Measurements from ENCODE around the gene SGMS1. TPM values are rescaled to one million over a fixed set of nuclear protein-coding genes. Genes with fewer than 3 reads are reported as not detected.
A peak's percentile ranks its signal among the peaks of the same experiment; 100 is the strongest.

The SGMS1 gene
- total and polyA plus RNA-seq, 2 donors (not counting 1 experiment from before 2014, with no cell fraction given) = 39.9 to 82.1 TPM

DNA sequence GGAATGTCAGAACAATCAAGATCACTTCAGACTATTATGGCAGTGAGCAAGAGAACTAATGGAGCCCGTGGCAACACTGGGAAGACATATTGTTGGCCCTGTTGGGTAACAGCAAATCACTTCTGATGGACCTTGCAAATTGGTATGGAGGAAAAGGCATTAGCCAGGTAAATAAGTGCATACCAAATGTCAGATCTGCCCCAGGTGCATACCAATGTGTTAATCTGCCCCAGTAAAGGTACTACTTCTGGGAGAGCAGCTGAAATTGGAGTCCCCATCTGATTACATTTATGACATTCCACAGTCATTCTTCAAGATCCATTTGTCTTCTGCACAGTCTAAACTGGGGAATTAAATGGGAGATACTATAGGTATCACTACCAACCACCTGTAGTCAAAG lies 3.7 kb upstream of the SGMS1 start:
- Histone ChIP-seq H4K20me1 (ENCODE audit: control insufficient read depth, extremely low read depth, insufficient read depth, low read length) (no peaks in the 10 kb centered on the region), H3K9ac (ENCODE audit: insufficient read depth, low read length) (no peak overlapping the region), H3K36me3 (ENCODE audit: control insufficient read depth, insufficient read depth, low read length) (no peaks in the 10 kb centered on the region), H3K4me1 (ENCODE audit: control insufficient read depth, extremely low read depth, insufficient read depth, low read length) (no peaks in the 10 kb centered on the region), H2AFZ (ENCODE audit: low read length) (no peak overlapping the region), H3K9me3 (ENCODE audit: control insufficient read depth, insufficient read depth, low read depth, low read length) (no peaks in the 10 kb centered on the region), H3K79me2 (ENCODE audit: control insufficient read depth, insufficient read depth, low read length) (peaks cover 3% of the 10 kb centered on the region), H3K27ac (ENCODE audit: insufficient read depth, low read length) (no peak overlapping the region), H3K4me2 (ENCODE audit: extremely low read depth, insufficient read depth, low read length) (no peak overlapping the region), H3K27me3 (ENCODE audit: control insufficient read depth, insufficient read depth, low read length) (no peaks in the 10 kb centered on the region), H3K4me3 (replicated peaks in 1 of 4; ENCODE audit: control extremely low read depth in 1 of 4, insufficient read depth in 1 of 4, low read depth in 3 of 4, low read length in 4 of 4) (no peak overlapping the region)
- DNase-seq (ENCODE audit: low read depth in 2 of 2) = no peak
- TF ChIP-seq, protein P1, sequence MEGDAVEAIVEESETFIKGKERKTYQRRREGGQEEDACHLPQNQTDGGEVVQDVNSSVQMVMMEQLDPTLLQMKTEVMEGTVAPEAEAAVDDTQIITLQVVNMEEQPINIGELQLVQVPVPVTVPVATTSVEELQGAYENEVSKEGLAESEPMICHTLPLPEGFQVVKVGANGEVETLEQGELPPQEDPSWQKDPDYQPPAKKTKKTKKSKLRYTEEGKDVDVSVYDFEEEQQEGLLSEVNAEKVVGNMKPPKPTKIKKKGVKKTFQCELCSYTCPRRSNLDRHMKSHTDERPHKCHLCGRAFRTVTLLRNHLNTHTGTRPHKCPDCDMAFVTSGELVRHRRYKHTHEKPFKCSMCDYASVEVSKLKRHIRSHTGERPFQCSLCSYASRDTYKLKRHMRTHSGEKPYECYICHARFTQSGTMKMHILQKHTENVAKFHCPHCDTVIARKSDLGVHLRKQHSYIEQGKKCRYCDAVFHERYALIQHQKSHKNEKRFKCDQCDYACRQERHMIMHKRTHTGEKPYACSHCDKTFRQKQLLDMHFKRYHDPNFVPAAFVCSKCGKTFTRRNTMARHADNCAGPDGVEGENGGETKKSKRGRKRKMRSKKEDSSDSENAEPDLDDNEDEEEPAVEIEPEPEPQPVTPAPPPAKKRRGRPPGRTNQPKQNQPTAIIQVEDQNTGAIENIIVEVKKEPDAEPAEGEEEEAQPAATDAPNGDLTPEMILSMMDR (conservative IDR thresholded peaks at IDR 0.05 in 1 of 2, IDR thresholded peaks at IDR 0.05 in 1 of 2; ENCODE audit: low read depth in 1 of 2, low read length in 2 of 2) = no peak
- no peak for TF ChIP-seq EZH2 (IDR thresholded peaks at IDR 0.05; ENCODE audit: low read length, missing control alignments)

DNA sequence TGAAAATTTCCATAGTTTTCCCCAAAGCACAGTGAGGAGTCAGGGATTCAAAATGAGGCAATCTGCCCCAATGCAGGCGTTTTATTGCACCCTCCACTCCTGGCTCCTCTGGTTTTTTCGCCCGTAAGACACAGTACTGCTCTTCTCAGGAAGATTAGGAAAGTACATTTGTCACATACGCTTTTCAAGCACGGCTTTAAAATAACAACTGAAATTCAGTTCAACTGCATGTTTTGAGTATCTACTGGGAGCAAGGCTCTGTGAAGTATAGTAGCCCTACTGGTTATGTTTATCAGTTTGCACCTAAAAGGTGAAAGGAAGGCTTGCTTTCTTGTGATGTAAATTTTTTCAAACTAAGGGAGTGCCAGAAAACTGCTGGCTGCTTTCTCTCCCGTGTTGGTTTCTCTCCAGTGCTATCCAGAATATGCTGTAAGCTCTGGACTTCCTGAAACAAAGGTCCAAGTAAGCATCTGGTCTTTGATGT lies 1.9 kb upstream of the SGMS1 start:
- Histone ChIP-seq H3K4me1 (ENCODE audit: control insufficient read depth, extremely low read depth, insufficient read depth, low read length) (peaks cover 2% of the 10 kb centered on the region), H3K27me3 (ENCODE audit: control insufficient read depth, insufficient read depth, low read length) (no peaks in the 10 kb centered on the region), H3K27ac (ENCODE audit: insufficient read depth, low read length) (peak overlapping the region; percentile 90), H4K20me1 (ENCODE audit: control insufficient read depth, extremely low read depth, insufficient read depth, low read length) (no peaks in the 10 kb centered on the region), H3K4me3 (replicated peaks in 1 of 4; ENCODE audit: control extremely low read depth in 1 of 4, insufficient read depth in 1 of 4, low read depth in 3 of 4, low read length in 4 of 4) (peak overlapping the region; percentile 73 to 85 (median 80)), H3K79me2 (ENCODE audit: control insufficient read depth, insufficient read depth, low read length) (peaks cover 3% of the 10 kb centered on the region), H3K9me3 (ENCODE audit: control insufficient read depth, insufficient read depth, low read depth, low read length) (no peaks in the 10 kb centered on the region), H3K9ac (ENCODE audit: insufficient read depth, low read length) (peak overlapping the region; percentile 88), H2AFZ (ENCODE audit: low read length) (peak overlapping the region; percentile 66), H3K36me3 (ENCODE audit: control insufficient read depth, insufficient read depth, low read length) (no peaks in the 10 kb centered on the region), H3K4me2 (ENCODE audit: extremely low read depth, insufficient read depth, low read length) (peak overlapping the region; percentile 85)
- TF ChIP-seq EZH2 (IDR thresholded peaks at IDR 0.05; ENCODE audit: low read length, missing control alignments) = no peak
- TF ChIP-seq, protein P1 (conservative IDR thresholded peaks at IDR 0.05 in 1 of 2, IDR thresholded peaks at IDR 0.05 in 1 of 2; ENCODE audit: low read depth in 1 of 2, low read length in 2 of 2) = no peak
- DNase-seq (ENCODE audit: low read depth in 2 of 2) = peak in 1 of 2 donors; percentile 23

DNA sequence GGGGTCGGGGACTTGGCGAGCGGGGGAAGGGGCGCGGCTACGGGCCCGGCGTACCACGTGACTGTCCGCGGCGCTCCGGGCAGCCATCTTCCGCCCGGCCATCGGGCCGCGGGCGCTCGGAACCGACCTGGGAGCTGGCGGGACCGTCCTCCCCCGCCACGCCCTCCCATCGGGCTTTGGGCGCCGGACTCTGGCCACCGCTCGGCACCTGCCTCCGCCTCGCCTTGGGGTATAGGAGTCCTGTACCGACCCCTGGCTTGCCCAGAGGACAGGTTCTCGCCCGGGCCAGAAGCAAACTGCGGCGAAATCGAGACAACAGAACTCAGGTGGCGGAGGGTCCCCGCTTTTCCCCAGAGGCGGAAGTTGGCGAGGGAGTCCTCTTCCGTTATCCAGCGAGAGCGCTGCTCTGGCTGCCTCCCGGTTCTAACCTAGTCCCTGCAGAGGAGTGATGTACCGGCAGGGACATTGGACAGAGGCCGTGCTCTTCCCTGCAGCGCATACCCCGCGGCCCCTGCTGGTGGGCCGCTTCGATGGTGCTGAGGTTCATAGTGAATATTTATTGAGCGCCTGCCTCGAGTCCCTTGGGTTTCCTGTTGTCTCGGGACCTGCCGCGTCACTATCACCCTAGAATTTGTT lies 1.2 kb upstream of the SGMS1 start:
- H3K36me3 ChIP-seq (ENCODE audit: control insufficient read depth, insufficient read depth, low read length) = no peaks in the 10 kb centered on the region
- H3K79me2 ChIP-seq (ENCODE audit: control insufficient read depth, insufficient read depth, low read length) = peaks cover 3% of the 10 kb centered on the region
- peak; percentile 67 to 72 for DNase-seq (ENCODE audit: low read depth in 2 of 2)
- peak overlapping the region; percentile 88 for H3K9ac ChIP-seq (ENCODE audit: insufficient read depth, low read length)
- H3K27me3 ChIP-seq (ENCODE audit: control insufficient read depth, insufficient read depth, low read length) = no peaks in the 10 kb centered on the region
- no peaks in the 10 kb centered on the region for H4K20me1 ChIP-seq (ENCODE audit: control insufficient read depth, extremely low read depth, insufficient read depth, low read length)
- peaks cover 2% of the 10 kb centered on the region for H3K4me1 ChIP-seq (ENCODE audit: control insufficient read depth, extremely low read depth, insufficient read depth, low read length)
- peak overlapping the region; percentile 73 to 85 (median 80) for H3K4me3 ChIP-seq (replicated peaks in 1 of 4; ENCODE audit: control extremely low read depth in 1 of 4, insufficient read depth in 1 of 4, low read depth in 3 of 4, low read length in 4 of 4)
- H3K4me2 ChIP-seq (ENCODE audit: extremely low read depth, insufficient read depth, low read length) = peak overlapping the region; percentile 85
- peak overlapping the region; percentile 83 for H2AFZ ChIP-seq (ENCODE audit: low read length)
- TF ChIP-seq, protein P1 (conservative IDR thresholded peaks at IDR 0.05 in 1 of 2, IDR thresholded peaks at IDR 0.05 in 1 of 2; ENCODE audit: low read depth in 1 of 2, low read length in 2 of 2) = peak; percentile 71 to 72
- TF ChIP-seq EZH2 (IDR thresholded peaks at IDR 0.05; ENCODE audit: low read length, missing control alignments) = no peak
- peak overlapping the region; percentile 90 for H3K27ac ChIP-seq (ENCODE audit: insufficient read depth, low read length)
- H3K9me3 ChIP-seq (ENCODE audit: control insufficient read depth, insufficient read depth, low read depth, low read length) = no peaks in the 10 kb centered on the region
